ENCODE results near the gene TFB1M. TPM values are rescaled to one million over a fixed set of nuclear protein-coding genes. Genes with fewer than 3 reads are reported as not detected.
"Not testable (repeated sequence)": the region's sequence is repeated elsewhere in the genome, so short reads cannot be mapped to it uniquely, and the experiment has no call there.

TFB1M gene
- total RNA-seq, result 10 to 100 TPM in 3 of 4 donors, 1 to 10 TPM in 1; 3.2 to 43.4 (median 16.5) TPM

DNA sequence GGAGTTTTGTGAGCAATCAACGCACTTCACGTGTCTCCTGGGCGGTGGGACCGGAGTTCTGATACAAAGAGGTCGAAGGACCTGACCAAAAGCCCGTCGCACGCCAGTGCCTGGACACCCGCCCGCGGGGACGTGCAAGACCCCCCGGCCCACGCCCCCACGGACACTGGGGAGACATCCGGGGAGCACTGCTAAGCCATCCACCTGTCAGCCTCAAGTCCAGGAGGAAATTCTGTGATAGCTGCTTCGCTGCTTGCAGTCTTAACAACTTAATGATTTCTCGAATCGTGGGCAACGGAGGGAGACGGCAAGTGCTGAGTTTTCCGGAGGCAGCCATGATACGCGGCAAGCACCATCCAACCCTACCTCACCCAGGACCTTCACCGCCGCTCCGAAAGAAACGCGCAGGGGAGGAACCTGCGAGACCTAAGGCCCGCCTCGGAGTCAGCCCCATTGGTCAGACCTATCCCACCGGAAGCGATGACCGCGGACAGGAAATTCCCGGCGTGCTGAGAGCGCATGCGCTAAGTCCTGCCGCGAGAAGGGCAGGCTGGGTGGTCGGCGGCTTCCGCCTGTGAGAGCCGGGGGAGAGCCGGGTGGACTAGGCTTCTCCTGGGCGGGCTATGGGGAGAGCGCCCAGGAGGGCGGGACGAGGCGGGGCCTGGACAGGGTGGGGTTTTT lies at the start of gene TFB1M:
Gene TFB1M, minus strand, starts transcription at position 393 of the 681 bp plus-strand sequence. Its CDS starts 56 bp downstream, at position 337.
- intact Hi-C loops (cut with DNase I; ENCODE audit: low total_unique reads) (no loop called here), in situ Hi-C loops (cut with MboI; ENCODE audit: low pct_ligation_motif_present in 1 of 4, low pct_unique_long_range_greater_than_20kb in 1 of 4, low sequenced_read_pairs in 3 of 4) (no loop called here)
- peaks cover 0 to 10% (median 3%) of the 10 kb centered on the region in 4 donors for H3K36me3 ChIP-seq
- peak within 1 kb of the TSS; percentile 86 to 90 (median 88) for H3K27ac ChIP-seq
- DNase-seq, result peak; percentile 99
- H3K4me3 ChIP-seq, result peak within 1 kb of the TSS; percentile 83 to 89 (median 86)
- no peaks in the 10 kb centered on the region for H3K9me3 ChIP-seq
- no peaks in the 10 kb centered on the region for H3K27me3 ChIP-seq
- TF ChIP-seq, protein P1, sequence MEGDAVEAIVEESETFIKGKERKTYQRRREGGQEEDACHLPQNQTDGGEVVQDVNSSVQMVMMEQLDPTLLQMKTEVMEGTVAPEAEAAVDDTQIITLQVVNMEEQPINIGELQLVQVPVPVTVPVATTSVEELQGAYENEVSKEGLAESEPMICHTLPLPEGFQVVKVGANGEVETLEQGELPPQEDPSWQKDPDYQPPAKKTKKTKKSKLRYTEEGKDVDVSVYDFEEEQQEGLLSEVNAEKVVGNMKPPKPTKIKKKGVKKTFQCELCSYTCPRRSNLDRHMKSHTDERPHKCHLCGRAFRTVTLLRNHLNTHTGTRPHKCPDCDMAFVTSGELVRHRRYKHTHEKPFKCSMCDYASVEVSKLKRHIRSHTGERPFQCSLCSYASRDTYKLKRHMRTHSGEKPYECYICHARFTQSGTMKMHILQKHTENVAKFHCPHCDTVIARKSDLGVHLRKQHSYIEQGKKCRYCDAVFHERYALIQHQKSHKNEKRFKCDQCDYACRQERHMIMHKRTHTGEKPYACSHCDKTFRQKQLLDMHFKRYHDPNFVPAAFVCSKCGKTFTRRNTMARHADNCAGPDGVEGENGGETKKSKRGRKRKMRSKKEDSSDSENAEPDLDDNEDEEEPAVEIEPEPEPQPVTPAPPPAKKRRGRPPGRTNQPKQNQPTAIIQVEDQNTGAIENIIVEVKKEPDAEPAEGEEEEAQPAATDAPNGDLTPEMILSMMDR (IDR thresholded peaks at IDR 0.05), result no peak
- TF ChIP-seq EP300 (IDR thresholded peaks at IDR 0.05; ENCODE audit: low read depth), result no peak
- TF ChIP-seq POLR2AphosphoS5 (IDR thresholded peaks at IDR 0.05), result peak; percentile 91 to 93 (median 93)
- peak; percentile 92 for TF ChIP-seq POLR2A (IDR thresholded peaks at IDR 0.05)
- H3K4me1 ChIP-seq, result peaks cover 0 to 20% (median 5%) of the 10 kb centered on the region in 4 donors
- WGBS, 2 donors (ENCODE audit: low coverage in 1 of 2), result 0% methylated on average over 48 of the region's 52 CpGs; no CpG with 5 or more reads in 1 of the 2 donors

DNA sequence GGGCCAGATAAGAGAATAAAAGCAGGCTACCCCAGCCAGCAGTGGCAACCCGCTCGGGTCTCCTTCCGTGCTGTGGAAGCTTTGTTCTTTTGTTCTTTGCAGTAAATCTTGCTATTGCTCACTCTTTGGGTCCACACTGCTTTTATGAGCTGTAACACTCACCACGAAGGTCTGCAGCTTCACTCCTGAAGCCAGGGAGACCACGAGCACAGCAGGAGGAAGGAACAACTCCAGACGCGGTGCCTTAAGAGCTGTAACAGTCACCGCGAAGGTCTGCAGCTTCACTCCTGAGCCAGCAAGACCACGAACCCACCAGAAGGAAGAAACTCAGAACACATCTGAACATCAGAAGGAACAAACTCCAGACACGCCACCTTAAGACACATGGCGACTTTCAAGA lies 49.7 kb upstream of the TFB1M start:
- H3K9me3 ChIP-seq; DNase-seq; H3K27me3 ChIP-seq; intact Hi-C loops (cut with DNase I; ENCODE audit: low total_unique reads); H3K36me3 ChIP-seq; H3K27ac ChIP-seq; H3K4me1 ChIP-seq; H3K4me3 ChIP-seq; in situ Hi-C loops (cut with MboI; ENCODE audit: low pct_ligation_motif_present in 1 of 4, low pct_unique_long_range_greater_than_20kb in 1 of 4, low sequenced_read_pairs in 3 of 4): not testable (repeated sequence)
- 85 to 89% methylated on average over 2 to 12 of the region's 12 CpGs for WGBS, 2 donors (ENCODE audit: low coverage in 1 of 2)

DNA sequence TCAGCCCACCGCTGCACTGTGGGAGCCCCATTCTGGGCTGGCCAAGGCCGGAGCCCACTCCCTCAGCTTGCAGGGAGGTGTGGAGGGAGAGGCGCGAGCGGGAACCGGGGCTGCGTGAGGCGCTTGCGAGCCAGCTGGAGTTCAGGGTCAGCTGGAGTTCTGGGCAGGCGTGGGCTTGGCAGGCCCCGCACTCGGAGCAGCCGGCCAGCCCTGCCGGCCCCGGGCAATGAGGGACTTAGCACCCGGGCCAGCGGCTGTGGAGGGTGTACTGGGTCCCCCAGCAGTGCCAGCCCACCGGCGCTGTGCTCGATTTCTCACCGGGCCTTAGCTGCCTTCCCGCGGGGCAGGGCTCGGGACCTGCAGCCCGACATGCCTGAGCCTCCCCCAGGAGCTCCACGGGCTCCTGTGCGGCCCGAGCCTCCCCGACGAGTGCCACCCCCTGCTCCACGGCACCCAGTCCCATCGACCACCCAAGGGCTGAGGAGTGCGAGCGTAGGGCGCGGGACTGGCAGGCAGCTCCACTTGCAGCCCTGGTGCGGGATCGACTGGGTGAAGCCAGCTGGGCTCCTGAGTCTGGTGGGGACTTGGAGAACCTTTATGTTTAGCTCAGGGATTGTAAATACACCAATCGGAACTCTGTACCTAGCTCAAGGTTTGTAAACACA lies 48.8 kb upstream of the TFB1M start:
- DNase-seq; H3K27ac ChIP-seq; H3K36me3 ChIP-seq; H3K27me3 ChIP-seq; H3K4me3 ChIP-seq; H3K4me1 ChIP-seq; in situ Hi-C loops (cut with MboI; ENCODE audit: low pct_ligation_motif_present in 1 of 4, low pct_unique_long_range_greater_than_20kb in 1 of 4, low sequenced_read_pairs in 3 of 4); intact Hi-C loops (cut with DNase I; ENCODE audit: low total_unique reads); H3K9me3 ChIP-seq: not testable (repeated sequence)
- 96% methylated on average over 23 of the region's 39 CpGs; no CpG with 5 or more reads in 1 of the 2 donors for WGBS, 2 donors (ENCODE audit: low coverage in 1 of 2)

DNA sequence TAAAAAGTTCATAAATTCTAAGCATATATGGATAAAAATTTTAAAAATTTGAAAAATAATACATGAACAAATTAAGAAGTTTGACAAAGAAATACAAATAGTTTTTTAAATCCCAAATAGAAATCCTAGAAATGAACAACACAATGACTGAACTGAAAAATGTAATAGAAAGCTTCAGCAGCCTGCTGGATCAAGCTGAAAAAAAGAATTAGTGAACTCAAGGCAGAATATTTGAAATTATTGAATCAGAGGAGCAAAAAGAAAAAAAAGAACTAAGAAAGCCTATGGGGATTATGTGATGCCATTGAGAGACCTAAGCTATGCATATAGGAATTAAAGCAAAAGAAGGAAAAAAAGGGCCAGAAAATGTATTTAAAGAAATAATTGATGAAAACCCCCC lies 39.9 kb upstream of the TFB1M start:
- intact Hi-C loops (cut with DNase I; ENCODE audit: low total_unique reads) (no loop called here), in situ Hi-C loops (cut with MboI; ENCODE audit: low pct_ligation_motif_present in 1 of 4, low pct_unique_long_range_greater_than_20kb in 1 of 4, low sequenced_read_pairs in 3 of 4) (no loop called here)
- Histone ChIP-seq H3K4me3 (no peak overlapping the region), H3K9me3 (peaks cover 7 to 20% of the 10 kb centered on the region in 2 donors), H3K27me3 (no peaks in the 10 kb centered on the region), H3K36me3 (no peaks in the 10 kb centered on the region), H3K4me1 (no peaks in the 10 kb centered on the region), H3K27ac (no peak overlapping the region)
- no peak for DNase-seq
- TF ChIP-seq, protein P1 (IDR thresholded peaks at IDR 0.05), result no peak
- TF ChIP-seq EP300 (IDR thresholded peaks at IDR 0.05; ENCODE audit: low read depth) (no peak), POLR2AphosphoS5 (IDR thresholded peaks at IDR 0.05) (no peak), POLR2A (IDR thresholded peaks at IDR 0.05) (no peak)

DNA sequence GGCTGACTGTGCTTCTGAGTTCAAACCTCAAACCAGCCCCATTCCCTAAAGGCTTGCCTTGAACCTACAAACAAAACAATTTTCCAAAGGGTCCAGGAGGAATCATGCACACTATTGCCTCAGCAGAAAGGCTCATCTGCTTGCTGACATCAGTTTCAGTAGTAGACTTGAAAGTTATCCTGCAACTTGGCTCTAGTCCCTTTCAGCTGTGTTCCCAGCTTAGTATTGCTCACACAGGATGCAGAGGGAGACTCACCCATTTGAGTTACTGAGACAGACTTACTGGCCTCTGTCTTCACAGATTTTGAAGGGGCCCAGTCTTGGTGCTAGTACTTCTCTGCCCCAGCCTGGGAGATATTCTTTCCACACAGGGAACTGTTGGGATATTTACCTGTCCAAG lies 38.5 kb upstream of the TFB1M start:
- in situ Hi-C loops (cut with MboI; ENCODE audit: low pct_ligation_motif_present in 1 of 4, low pct_unique_long_range_greater_than_20kb in 1 of 4, low sequenced_read_pairs in 3 of 4), result no loop called here
- Histone ChIP-seq H3K36me3 (no peaks in the 10 kb centered on the region), H3K27me3 (no peaks in the 10 kb centered on the region), H3K4me1 (no peaks in the 10 kb centered on the region), H3K27ac (no peak overlapping the region), H3K4me3 (no peak overlapping the region), H3K9me3 (peaks cover 7 to 20% of the 10 kb centered on the region in 2 donors)
- no peak for DNase-seq
- intact Hi-C loops (cut with DNase I; ENCODE audit: low total_unique reads), result no loop called here
- TF ChIP-seq POLR2AphosphoS5 (IDR thresholded peaks at IDR 0.05), result no peak
- no peak for TF ChIP-seq EP300 (IDR thresholded peaks at IDR 0.05; ENCODE audit: low read depth)
- TF ChIP-seq POLR2A (IDR thresholded peaks at IDR 0.05), result no peak
- TF ChIP-seq, protein P1 (IDR thresholded peaks at IDR 0.05), result no peak

All from transverse colon (tissue), 4 donors.